Neutrophil (primary cell): ENCODE results near the gene MVP.

ENCODE experiments used
- H3K27ac ChIP-seq: fragments of 200-600 bp; sonication (generic); 2 replicates; pipeline ENCODE4 v1.5.1; 2016; ENCODE audit warnings: mild to moderate bottlenecking, moderate library complexity
- H3K27me3 ChIP-seq: fragments of 200-600 bp; sonication (generic); 2 replicates; pipeline ENCODE4 v1.6.0; 2016; ENCODE audit warnings: mild to moderate bottlenecking
- H3K36me3 ChIP-seq: fragments of 200-600 bp; sonication (generic); 2 replicates; pipeline ENCODE4 v1.5.1; 2017
- H3K4me1 ChIP-seq, 2 experiments: fragments of 200-600 bp in 1 of 2; sonication (generic) in 1 of 2; 1 replicate in 1 of 2; 2 replicates in 1 of 2; pipeline versions ENCODE4 v1.5.1 to v1.6.1; 2013 to 2016; ENCODE audit warnings: low read depth in 1 of 2, low read length in 1 of 2, mild to moderate bottlenecking in 1 of 2, moderate library complexity in 1 of 2; ENCODE audit not compliant: control insufficient read depth in 1 of 2, insufficient read depth in 1 of 2
- H3K4me3 ChIP-seq, 2 experiments: fragments of 200-600 bp in 1 of 2; sonication (generic) in 1 of 2; 1 replicate in 1 of 2; 2 replicates in 1 of 2; pipeline ENCODE4 v1.5.1; 2013 to 2016; ENCODE audit warnings: low read depth in 1 of 2, low read length in 1 of 2, mild to moderate bottlenecking in 1 of 2, moderate library complexity in 1 of 2
- H3K9me3 ChIP-seq: fragments of 200-600 bp; sonication (generic); 2 replicates; pipeline ENCODE4 v1.5.1; 2016
- TF ChIP-seq, protein P1 (sequence below): fragments of 200-600 bp; sonication (generic); IDR thresholded peaks from 2 replicates; pipeline ENCODE4 v1.5.1; 2016; ENCODE audit warnings: antibody characterized with exemption

MVP gene

DNA sequence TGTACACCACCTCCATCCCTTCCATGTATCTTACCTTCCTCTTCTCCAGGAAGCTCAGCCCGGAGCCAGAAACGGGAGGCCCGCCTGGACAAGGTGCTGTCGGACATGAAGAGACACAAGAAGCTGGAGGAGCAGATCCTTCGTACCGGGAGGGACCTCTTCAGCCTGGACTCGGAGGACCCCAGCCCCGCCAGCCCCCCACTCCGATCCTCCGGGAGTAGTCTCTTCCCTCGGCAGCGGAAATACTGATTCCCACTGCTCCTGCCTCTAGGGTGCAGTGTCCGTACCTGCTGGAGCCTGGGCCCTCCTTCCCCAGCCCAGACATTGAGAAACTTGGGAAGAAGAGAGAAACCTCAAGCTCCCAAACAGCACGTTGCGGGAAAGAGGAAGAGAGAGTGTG lies 756 bp upstream of the MVP start:
- peaks cover 74 to 89% of the 10 kb centered on the region in 2 experiments for H3K4me1 ChIP-seq
- H3K27me3 ChIP-seq, result peaks cover 3% of the 10 kb centered on the region
- TF ChIP-seq, protein P1, sequence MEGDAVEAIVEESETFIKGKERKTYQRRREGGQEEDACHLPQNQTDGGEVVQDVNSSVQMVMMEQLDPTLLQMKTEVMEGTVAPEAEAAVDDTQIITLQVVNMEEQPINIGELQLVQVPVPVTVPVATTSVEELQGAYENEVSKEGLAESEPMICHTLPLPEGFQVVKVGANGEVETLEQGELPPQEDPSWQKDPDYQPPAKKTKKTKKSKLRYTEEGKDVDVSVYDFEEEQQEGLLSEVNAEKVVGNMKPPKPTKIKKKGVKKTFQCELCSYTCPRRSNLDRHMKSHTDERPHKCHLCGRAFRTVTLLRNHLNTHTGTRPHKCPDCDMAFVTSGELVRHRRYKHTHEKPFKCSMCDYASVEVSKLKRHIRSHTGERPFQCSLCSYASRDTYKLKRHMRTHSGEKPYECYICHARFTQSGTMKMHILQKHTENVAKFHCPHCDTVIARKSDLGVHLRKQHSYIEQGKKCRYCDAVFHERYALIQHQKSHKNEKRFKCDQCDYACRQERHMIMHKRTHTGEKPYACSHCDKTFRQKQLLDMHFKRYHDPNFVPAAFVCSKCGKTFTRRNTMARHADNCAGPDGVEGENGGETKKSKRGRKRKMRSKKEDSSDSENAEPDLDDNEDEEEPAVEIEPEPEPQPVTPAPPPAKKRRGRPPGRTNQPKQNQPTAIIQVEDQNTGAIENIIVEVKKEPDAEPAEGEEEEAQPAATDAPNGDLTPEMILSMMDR, result no peak
- no peaks in the 10 kb centered on the region for H3K9me3 ChIP-seq
- H3K36me3 ChIP-seq, result no peaks in the 10 kb centered on the region
- H3K4me3 ChIP-seq, result peak overlapping the region; percentile 84 to 99
- peak overlapping the region; percentile 89 for H3K27ac ChIP-seq

DNA sequence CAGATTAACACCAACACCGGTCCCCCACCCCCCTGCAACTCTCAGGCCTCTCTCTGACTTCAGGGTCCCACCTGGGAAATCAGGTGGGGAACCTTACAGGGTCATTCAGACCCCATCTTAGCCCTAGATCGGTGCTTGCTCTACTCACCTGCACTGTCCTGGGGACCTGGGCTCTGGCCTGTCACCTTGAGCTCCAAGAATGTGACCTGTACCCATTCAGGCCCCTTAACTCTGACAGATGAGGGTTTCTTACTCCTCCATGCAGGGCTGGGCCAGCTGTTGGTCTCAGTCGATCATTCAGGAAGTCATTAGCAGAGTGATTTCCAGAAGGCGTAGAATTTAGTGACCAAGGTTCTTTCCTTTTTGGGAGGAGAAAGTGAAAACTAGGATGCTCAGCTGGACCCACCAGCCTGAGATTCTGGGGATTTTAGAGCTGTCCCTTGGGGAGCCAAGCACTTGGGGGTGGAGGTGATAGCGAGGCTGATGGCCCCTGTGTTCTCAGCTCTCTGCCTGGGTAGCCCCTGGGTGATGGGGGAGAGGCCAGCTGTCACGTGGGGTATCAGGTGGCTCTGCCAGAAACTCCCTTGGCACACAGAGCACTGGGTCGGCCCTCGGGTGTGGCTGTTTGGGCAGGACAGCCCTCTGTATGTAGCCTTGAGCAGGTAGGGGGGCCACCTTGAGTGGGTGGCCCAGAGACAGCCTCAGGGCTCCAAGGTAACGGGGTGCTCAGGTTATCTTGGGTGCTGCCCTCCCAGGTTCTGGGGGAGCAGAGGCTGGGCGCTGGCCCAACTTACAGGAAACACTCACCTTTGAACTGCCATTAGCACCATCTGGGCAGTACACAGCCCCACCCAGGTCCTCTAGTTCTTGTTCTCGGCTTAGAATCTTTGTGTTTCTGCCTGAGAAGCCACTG lies 724 bp downstream of the MVP start:
- H3K27me3 ChIP-seq, result no peaks in the 10 kb centered on the region
- H3K9me3 ChIP-seq, result no peaks in the 10 kb centered on the region
- TF ChIP-seq, protein P1, result no peak
- no peaks in the 10 kb centered on the region for H3K36me3 ChIP-seq
- H3K4me3 ChIP-seq, result peak overlapping the region; percentile 84 to 99
- H3K27ac ChIP-seq, result peak overlapping the region; percentile 89
- H3K4me1 ChIP-seq, result peaks cover 75 to 90% of the 10 kb centered on the region in 2 experiments

DNA sequence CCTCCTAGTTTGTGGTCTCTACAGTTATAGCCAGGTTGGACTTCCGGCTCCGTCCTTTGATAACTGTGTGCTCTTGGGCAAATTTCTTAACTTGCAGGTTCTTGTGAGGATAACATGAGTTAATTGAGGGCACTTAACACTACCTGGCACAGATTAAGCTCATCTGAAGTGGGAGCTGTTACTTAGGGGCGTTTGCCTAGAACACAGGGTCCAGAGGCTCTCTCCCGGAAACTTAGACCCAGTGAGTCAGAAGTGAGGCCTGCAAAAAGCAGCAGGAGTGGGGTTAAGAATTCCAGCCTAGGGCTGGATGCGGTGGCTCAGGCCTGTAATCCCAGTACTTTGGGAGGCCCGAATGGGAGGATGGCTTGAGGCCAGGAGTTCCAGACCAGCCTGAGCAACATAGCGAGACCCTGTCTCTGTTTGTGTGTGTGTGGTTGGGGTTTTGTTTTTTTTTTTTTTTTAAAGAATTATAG lies 1.4 kb downstream of the MVP start:
- no peaks in the 10 kb centered on the region for H3K9me3 ChIP-seq
- peak overlapping the region; percentile 89 for H3K27ac ChIP-seq
- peaks cover 79 to 93% of the 10 kb centered on the region in 2 experiments for H3K4me1 ChIP-seq
- peak overlapping the region; percentile 84 to 99 for H3K4me3 ChIP-seq
- no peaks in the 10 kb centered on the region for H3K36me3 ChIP-seq
- TF ChIP-seq, protein P1, result no peak
- H3K27me3 ChIP-seq, result no peaks in the 10 kb centered on the region

DNA sequence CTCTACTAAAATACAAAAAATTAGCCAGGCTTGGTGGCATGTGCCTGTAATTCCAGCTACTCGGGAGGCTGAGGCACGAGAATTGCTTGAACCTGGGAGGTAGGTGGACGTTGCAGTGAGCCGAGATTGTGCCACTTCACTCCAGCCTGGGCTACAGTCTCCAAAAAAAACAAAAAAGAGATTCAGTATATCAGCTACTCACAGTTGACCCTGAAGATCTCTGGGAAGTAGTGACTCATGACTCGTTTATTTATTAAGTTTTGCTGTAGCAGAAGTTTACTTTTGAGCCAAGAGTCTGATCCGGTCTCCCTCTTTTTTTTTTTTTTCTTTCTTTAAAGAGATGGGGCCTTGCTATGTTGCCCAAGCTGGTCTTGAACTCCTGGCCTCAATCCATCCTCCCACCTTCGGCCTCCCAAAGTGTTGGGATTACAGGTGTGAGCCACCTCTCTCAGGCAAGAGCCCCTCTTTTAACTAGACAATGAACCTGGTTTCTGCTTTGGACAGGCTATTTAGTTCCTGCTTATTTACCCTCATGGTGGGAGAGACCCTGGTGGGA lies 4.4 kb downstream of the MVP start:
- Histone ChIP-seq H3K27ac (peak overlapping the region; percentile 65), H3K4me1 (peaks cover 69 to 73% of the 10 kb centered on the region in 2 experiments), H3K9me3 (no peaks in the 10 kb centered on the region), H3K36me3 (peaks cover 2% of the 10 kb centered on the region), H3K4me3 (no peak overlapping the region), H3K27me3 (no peaks in the 10 kb centered on the region)
- TF ChIP-seq, protein P1, result no peak

DNA sequence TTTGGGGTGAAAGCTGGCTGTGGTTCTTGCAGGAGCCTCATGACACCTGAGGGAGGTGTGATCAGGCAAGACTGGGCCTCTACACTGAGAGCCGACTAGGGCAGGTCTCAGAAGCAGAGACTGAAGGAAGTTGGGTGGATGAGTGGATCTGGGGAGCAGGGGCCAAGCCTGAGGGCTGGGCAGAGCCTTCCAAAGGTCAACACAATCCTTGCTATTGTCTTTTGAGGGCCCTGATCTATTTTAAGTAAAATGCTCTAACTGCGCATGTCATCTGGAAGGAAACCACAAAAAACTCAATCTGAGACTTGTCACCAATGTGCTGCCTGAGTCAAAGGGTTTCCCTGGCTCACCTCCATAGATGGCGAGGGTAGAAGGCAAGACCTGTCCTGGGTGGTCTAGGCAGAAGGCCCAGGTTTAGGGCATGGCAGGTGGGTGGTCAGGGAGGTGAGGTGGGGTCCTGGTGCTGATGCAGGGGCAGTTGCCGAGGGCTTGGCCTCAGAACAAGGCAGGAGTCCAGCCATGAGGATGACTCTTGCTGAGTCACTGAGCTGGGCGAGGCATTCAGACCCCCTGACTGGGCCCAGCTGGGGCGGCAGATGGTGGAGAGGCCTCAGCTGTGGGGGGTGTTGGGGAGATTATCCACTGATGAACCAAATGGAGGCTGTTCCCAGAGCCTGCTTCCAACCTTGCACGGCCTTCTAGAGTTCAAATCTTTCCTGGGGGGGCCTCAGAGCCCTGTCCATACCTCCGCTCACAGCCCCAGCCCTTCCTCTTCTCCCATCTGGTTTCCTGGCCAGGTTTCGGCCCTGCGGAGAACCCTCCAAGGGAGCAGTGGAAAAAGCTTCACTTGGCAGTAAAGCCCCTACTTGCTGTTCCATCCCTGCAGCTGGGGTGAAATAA lies 5.1 kb downstream of the MVP start:
- no peak overlapping the region for H3K4me3 ChIP-seq
- TF ChIP-seq, protein P1, result no peak
- H3K36me3 ChIP-seq, result peaks cover 9% of the 10 kb centered on the region
- no peaks in the 10 kb centered on the region for H3K9me3 ChIP-seq
- peaks cover 64 to 66% of the 10 kb centered on the region in 2 experiments for H3K4me1 ChIP-seq
- H3K27ac ChIP-seq, result peak overlapping the region; percentile 65
- H3K27me3 ChIP-seq, result no peaks in the 10 kb centered on the region
